ENCODE measurements around the gene NBPF6. TPM values are rescaled to one million over a fixed set of nuclear protein-coding genes. Genes with fewer than 3 reads are reported as not detected.
"Not testable (repeated sequence)": the region's sequence is repeated elsewhere in the genome, so short reads cannot be mapped to it uniquely, and the experiment has no call there.

Gene NBPF6, protein sequence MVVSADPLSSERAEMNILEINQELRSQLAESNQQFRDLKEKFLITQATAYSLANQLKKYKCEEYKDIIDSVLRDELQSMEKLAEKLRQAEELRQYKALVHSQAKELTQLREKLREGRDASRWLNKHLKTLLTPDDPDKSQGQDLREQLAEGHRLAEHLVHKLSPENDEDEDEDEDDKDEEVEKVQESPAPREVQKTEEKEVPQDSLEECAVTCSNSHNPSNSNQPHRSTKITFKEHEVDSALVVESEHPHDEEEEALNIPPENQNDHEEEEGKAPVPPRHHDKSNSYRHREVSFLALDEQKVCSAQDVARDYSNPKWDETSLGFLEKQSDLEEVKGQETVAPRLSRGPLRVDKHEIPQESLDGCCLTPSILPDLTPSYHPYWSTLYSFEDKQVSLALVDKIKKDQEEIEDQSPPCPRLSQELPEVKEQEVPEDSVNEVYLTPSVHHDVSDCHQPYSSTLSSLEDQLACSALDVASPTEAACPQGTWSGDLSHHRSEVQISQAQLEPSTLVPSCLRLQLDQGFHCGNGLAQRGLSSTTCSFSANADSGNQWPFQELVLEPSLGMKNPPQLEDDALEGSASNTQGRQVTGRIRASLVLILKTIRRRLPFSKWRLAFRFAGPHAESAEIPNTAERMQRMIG
- not detected for total RNA-seq
- polyA plus RNA-seq, result not detected

GRCh38 chr1:108450043-108450442, at the start of gene NBPF6:
TSS of gene NBPF6 (plus strand) at chr1:108450343. CDS start at chr1:108450602, 259 bp downstream.
- H3K9me3 ChIP-seq (ENCODE audit: control insufficient read depth in 1 of 2, low read length in 2 of 2); intact Hi-C loops (cut with micrococcal nuclease); H3K27me3 ChIP-seq (ENCODE audit: insufficient read depth, low read length); H3K9me3 Mint-ChIP-seq; H3K4me3 ChIP-seq (ENCODE audit: low read length in 2 of 2); H3K36me3 ChIP-seq (ENCODE audit: insufficient read depth, low read length); H3K27ac ChIP-seq (ENCODE audit: low read depth, low read length); H3K4me3 Mint-ChIP-seq; POLR2A ChIA-PET (ENCODE audit: partially characterized antibody); DNase-seq; CTCF ChIA-PET (ENCODE audit: partially characterized antibody); H3K4me1 Mint-ChIP-seq; H3K36me3 Mint-ChIP-seq; H3K27ac Mint-ChIP-seq; H3K4me1 ChIP-seq (ENCODE audit: insufficient read depth, low read length); H3K27me3 Mint-ChIP-seq: not testable (repeated sequence)

DNA sequence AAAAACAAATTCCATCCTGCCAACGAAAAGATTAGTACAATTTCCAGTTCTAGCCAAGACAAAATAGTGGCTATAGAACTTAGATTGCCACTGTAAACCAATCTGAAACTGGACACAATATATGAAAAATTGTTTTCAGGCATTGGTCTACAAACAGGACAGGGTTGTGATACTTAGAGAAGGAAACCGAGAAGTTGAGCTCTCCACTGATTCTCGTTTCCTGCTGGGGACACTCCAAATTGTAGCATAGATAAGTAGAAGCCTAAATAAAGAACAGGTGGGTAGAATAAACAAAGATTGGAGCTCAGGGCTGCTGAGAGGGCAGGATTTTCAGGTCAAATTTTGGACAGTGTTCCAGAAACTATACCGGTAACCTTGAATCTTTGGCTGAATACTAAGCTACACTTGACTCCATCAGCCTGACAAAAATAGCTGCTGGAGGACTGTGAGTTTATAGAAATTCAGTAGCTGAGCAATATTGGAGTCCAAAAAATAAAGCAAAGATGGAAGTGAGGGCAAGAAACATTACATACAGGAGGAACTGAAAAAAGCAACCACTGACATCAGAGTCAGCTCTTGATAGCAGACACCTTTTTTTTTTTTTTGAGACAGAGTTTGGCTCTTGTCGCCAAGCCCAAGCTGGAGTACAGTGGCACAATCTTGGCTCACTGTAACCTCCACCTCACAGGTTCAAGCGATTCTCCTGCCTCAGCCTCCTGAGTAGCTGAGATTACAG, 38.9 kb upstream of the NBPF6 start:
- H3K4me1 ChIP-seq (ENCODE audit: insufficient read depth, low read length); H3K36me3 Mint-ChIP-seq; H3K4me1 Mint-ChIP-seq; H3K27me3 ChIP-seq (ENCODE audit: insufficient read depth, low read length); H3K27me3 Mint-ChIP-seq; H3K36me3 ChIP-seq (ENCODE audit: insufficient read depth, low read length); H3K4me3 ChIP-seq (ENCODE audit: low read length in 2 of 2); H3K27ac Mint-ChIP-seq; H3K27ac ChIP-seq (ENCODE audit: low read depth, low read length); intact Hi-C loops (cut with micrococcal nuclease); H3K4me3 Mint-ChIP-seq; DNase-seq; H3K9me3 Mint-ChIP-seq; H3K9me3 ChIP-seq (ENCODE audit: control insufficient read depth in 1 of 2, low read length in 2 of 2); CTCF ChIA-PET (ENCODE audit: partially characterized antibody); POLR2A ChIA-PET (ENCODE audit: partially characterized antibody): not testable (repeated sequence)

- H3K27ac Mint-ChIP-seq; POLR2A ChIA-PET (ENCODE audit: partially characterized antibody); CTCF ChIA-PET (ENCODE audit: partially characterized antibody); H3K4me3 Mint-ChIP-seq; H3K4me1 ChIP-seq (ENCODE audit: insufficient read depth, low read length); H3K27me3 Mint-ChIP-seq; H3K4me3 ChIP-seq (ENCODE audit: low read length in 2 of 2); H3K27me3 ChIP-seq (ENCODE audit: insufficient read depth, low read length); H3K9me3 ChIP-seq (ENCODE audit: control insufficient read depth in 1 of 2, low read length in 2 of 2); H3K4me1 Mint-ChIP-seq; H3K9me3 Mint-ChIP-seq; DNase-seq; H3K36me3 ChIP-seq (ENCODE audit: insufficient read depth, low read length); intact Hi-C loops (cut with micrococcal nuclease); H3K27ac ChIP-seq (ENCODE audit: low read depth, low read length); H3K36me3 Mint-ChIP-seq: not testable (repeated sequence)
These were observed 30.0 kb upstream of the NBPF6 start for GRCh38 chr1:108420129-108420528.

- H3K9me3 ChIP-seq (ENCODE audit: control insufficient read depth in 1 of 2, low read length in 2 of 2); H3K27me3 Mint-ChIP-seq; POLR2A ChIA-PET (ENCODE audit: partially characterized antibody); H3K27ac ChIP-seq (ENCODE audit: low read depth, low read length); H3K9me3 Mint-ChIP-seq; H3K4me1 Mint-ChIP-seq; H3K27ac Mint-ChIP-seq; H3K36me3 Mint-ChIP-seq; H3K4me3 Mint-ChIP-seq; H3K27me3 ChIP-seq (ENCODE audit: insufficient read depth, low read length); DNase-seq; CTCF ChIA-PET (ENCODE audit: partially characterized antibody); H3K4me3 ChIP-seq (ENCODE audit: low read length in 2 of 2); intact Hi-C loops (cut with micrococcal nuclease); H3K36me3 ChIP-seq (ENCODE audit: insufficient read depth, low read length); H3K4me1 ChIP-seq (ENCODE audit: insufficient read depth, low read length): not testable (repeated sequence)
These were observed 28.9 kb upstream of the NBPF6 start for GRCh38 chr1:108421061-108421916.

DNA sequence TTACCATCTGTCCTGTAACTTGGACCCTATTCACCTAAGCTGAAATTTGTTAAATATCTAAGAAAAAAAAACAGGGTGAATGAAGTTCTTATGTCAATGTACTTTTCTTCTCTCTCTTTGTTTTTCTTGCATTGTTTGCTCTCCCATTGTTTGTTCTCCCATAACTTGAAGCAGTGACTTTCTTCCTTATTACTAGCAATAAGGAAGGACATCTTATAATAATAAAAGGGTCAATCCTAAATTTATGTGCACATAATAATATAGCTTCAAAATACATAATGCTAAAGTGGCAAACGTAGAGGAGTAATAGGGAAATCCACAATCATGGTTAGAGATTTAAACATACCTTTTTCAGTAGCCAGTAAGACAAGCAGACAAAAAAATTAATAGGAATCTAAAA, 23.3 kb upstream of the NBPF6 start:
- H3K27ac ChIP-seq (ENCODE audit: low read depth, low read length); intact Hi-C loops (cut with micrococcal nuclease); H3K4me3 ChIP-seq (ENCODE audit: low read length in 2 of 2); H3K36me3 ChIP-seq (ENCODE audit: insufficient read depth, low read length); H3K4me1 ChIP-seq (ENCODE audit: insufficient read depth, low read length); DNase-seq; H3K9me3 Mint-ChIP-seq; H3K9me3 ChIP-seq (ENCODE audit: control insufficient read depth in 1 of 2, low read length in 2 of 2); H3K27me3 ChIP-seq (ENCODE audit: insufficient read depth, low read length); H3K4me3 Mint-ChIP-seq; H3K4me1 Mint-ChIP-seq; CTCF ChIA-PET (ENCODE audit: partially characterized antibody); H3K27ac Mint-ChIP-seq; H3K36me3 Mint-ChIP-seq; H3K27me3 Mint-ChIP-seq; POLR2A ChIA-PET (ENCODE audit: partially characterized antibody): not testable (repeated sequence)

DNA sequence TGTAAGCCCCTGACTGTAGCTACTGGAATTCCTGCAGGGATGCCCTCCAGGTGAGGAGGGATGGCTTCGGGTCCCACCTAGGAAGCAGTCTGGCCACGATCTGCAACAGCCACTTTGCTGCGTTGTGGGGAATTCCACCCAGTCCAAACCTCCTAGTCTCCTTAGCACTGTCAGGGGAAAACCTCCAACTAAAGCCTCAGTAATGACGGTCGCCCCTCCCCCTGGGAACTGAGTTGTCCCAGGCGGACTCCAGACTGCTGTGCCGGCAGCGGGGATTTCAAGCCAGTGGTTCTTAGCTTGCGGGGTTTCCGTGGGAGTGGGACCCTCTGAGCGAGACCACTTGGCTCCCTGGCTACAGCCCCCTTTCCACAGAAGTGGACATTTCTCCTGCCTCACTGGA, 18.1 kb upstream of the NBPF6 start:
- H3K27ac Mint-ChIP-seq; POLR2A ChIA-PET (ENCODE audit: partially characterized antibody); H3K4me3 ChIP-seq (ENCODE audit: low read length in 2 of 2); H3K9me3 Mint-ChIP-seq; H3K4me3 Mint-ChIP-seq; H3K4me1 Mint-ChIP-seq; H3K27me3 ChIP-seq (ENCODE audit: insufficient read depth, low read length); H3K36me3 Mint-ChIP-seq; intact Hi-C loops (cut with micrococcal nuclease); H3K27ac ChIP-seq (ENCODE audit: low read depth, low read length); H3K4me1 ChIP-seq (ENCODE audit: insufficient read depth, low read length); H3K36me3 ChIP-seq (ENCODE audit: insufficient read depth, low read length); DNase-seq; H3K27me3 Mint-ChIP-seq; CTCF ChIA-PET (ENCODE audit: partially characterized antibody); H3K9me3 ChIP-seq (ENCODE audit: control insufficient read depth in 1 of 2, low read length in 2 of 2): not testable (repeated sequence)

DNA sequence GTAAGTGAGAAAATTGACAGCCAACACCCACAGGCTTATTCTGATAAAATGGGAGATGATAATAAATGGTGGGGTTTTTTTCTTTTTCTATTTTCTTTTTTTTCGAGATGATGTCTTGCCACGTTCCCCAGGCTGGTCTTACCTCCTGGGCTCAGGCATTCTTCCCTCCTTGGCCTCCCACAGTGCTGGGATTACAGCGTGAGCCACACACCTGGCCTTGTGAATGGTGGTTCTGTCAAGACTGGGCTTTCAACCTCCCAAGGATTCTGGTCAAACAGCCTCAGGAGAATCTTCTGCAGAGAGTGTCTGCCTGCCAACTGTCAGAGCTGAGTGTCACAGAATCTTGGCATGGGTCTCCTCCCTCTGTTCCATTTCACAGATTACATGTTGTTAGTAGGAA, 16.7 kb upstream of the NBPF6 start:
- H3K27me3 Mint-ChIP-seq; H3K4me3 ChIP-seq (ENCODE audit: low read length in 2 of 2); intact Hi-C loops (cut with micrococcal nuclease); H3K36me3 Mint-ChIP-seq; H3K27ac Mint-ChIP-seq; H3K27ac ChIP-seq (ENCODE audit: low read depth, low read length); H3K27me3 ChIP-seq (ENCODE audit: insufficient read depth, low read length); H3K4me3 Mint-ChIP-seq; DNase-seq; H3K36me3 ChIP-seq (ENCODE audit: insufficient read depth, low read length); CTCF ChIA-PET (ENCODE audit: partially characterized antibody); H3K9me3 Mint-ChIP-seq; H3K4me1 Mint-ChIP-seq; H3K4me1 ChIP-seq (ENCODE audit: insufficient read depth, low read length); H3K9me3 ChIP-seq (ENCODE audit: control insufficient read depth in 1 of 2, low read length in 2 of 2); POLR2A ChIA-PET (ENCODE audit: partially characterized antibody): not testable (repeated sequence)

All from CD4-positive, alpha-beta memory T cell (primary cell).